ENCODE measurements around the gene RALB.

The RALB gene

DNA sequence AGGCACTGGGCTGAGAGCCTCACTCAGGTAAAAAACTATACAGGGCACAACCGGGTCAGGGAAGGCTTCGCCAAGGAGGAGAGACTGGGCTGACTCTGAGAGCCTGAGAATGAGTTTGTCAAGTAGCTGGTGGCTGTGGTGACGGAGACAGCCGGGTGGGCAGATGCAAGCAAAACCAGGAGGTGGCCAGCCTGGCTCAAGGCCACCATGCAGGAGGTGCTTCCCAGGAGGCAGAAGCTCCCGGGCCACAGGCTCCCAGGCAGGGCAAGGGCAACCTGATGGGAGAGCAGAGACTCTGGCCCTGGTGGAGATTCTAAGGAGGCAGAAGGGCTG, 90.4 kb downstream of the RALB start:
- no peak for DNase-seq (ENCODE audit: low read depth)

DNA sequence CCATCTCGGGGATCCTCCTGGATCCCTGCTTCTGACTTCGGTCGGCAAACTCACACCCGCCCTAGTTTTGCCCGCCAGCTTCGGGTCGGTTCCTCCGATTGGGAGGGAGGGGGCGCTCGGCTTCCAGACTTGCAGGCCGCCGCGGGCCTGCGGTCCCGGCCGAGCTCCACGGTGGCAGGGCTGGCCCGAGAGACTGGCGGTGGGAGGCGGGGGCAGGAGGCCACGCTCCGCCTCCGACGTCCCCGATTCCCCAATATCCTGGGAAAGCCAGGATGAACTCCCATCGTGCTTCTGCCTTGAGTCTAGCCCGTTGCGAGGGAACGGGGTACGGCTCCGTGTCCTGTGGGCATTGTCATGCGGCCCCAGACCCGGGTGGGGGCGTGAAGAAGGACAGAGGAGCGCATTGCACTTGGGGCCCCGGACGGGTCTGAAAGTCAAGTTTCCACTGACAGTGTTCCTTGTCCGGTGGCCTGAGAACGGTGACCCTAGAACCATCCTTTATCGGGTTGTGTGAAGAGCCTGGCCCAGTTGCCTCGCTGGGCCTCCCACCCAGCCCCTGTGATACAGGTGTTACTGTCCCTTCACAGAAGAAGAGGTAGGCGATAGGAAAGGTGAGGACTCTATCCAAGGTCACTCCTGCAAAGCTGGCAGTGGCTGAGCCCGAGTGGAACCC, 90.9 kb downstream of the RALB start:
- DNase-seq (ENCODE audit: low read depth), result no peak
